Activated CD4-positive, alpha-beta T cell treated with anti-CD3 and anti-CD28 coated beads for 24 hours (primary cell): Measurements from ENCODE around the gene DYNC1I2.
"Not testable (repeated sequence)": the region's sequence is repeated elsewhere in the genome, so short reads cannot be mapped to it uniquely, and the experiment has no call there.

Experiments used
- DNase-seq, 2 donors: peaks; one replicate each; pipeline ENCODE4 v3.0.0-alpha.2; 2020; ENCODE audit warnings: low read depth in 2 of 2

Gene DYNC1I2

DNA sequence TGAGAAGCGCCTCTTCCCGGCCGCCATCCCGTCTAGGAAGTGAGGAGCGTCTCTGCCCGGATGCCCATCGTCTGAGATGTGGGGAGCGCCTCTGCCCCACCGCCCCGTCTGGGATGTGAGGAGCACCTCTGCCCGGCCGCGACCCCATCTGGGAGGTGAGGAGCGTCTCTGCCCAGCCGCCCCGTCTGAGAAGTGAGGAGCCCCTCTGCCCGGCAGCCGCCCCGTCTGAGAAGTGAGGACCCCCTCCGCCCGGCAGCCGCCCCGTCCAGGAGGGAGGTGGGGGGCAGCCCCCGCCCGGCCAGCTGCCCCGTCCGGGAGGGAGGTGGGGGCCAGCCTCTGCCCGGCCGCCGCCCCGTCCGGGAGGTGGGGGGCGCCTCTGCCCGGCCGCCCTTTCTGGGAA, 87.3 kb downstream of the DYNC1I2 start:
- not testable (repeated sequence) for DNase-seq

GRCh38 chr2:171778515-171778914, 91.2 kb downstream of the DYNC1I2 start:
- no peak for DNase-seq

- no peak for DNase-seq
Measured at GRCh38 chr2:171785450-171785849, 98.2 kb downstream of the DYNC1I2 start.

GRCh38 chr2:171787333-171788072, 100.2 kb downstream of the DYNC1I2 start:
- no peak for DNase-seq

- no peak for DNase-seq
Measured at GRCh38 chr2:171788316-171788993, 101.2 kb downstream of the DYNC1I2 start.

DNA sequence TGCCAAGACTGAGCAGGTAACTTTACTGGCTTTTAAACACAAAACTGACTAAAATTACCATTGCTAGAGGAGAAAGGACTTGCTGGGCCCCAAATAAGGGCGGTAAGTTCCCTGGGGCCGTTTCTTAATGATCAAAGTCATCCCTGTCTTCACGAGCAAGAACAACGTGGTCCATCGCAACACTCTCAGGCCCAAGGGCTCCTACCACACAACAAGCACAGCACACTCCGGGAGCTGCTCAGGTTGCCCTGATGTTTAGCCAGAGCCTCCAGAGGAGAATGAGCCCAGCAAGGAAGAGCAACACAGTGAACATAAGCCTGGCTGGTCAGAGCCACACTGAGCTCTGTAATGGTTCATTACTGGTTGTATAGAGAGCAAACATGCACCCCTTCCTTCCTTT, 102.7 kb downstream of the DYNC1I2 start:
- no peak for DNase-seq

GRCh38 chr2:171791361-171791760, 104.1 kb downstream of the DYNC1I2 start:
- DNase-seq: no peak

DNA sequence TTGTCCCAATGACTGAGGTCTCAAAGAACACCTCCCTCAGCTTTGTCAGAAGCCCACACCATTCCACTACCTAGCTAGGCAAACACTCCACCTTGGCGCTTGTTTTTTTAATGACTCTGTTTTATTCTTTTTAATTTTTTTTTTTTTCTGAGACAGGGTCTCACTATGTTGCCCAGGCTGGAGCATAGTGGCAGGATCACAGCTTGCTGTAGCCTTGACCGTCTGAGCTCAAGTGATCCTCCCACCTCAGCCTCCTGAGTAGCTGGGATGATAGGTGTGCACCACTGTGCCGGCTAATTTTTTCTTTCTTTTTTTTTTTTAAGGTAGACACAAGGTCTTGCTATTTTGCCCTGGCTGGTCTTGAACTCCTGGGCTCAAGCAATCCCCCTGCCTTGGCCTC, 104.9 kb downstream of the DYNC1I2 start:
- DNase-seq: no peak

DNA sequence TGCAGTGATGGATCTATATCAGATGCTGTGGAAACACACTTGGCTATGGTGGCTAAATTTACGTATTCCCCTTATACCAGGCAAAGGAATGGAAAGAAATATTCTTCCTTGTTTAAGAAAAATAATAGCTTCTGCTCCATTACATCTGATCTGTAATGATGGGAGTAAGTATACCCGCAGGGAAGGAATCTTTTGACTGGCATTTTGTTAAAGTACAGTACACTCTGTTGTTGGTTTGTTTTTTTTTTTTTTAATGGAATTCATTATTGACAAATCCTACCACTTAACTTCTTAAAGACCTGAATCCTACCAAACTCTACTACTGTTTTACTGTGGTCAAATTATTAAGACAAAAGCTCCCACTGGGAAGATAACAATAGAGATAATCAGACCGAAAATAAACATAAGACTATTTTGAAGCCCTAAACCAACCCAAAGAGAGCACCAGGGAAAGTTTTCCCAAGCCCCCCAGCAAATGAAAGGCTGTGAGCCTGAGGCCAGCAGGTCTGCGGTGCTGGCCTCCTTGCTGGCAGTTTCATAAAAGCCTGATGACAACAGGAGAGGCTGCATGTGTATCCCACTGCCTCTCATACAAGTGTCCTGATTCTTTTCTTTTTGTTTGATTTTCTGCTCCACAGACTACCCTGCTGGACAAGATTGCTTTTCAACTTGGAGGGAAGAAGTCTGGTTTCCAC, 105.8 kb downstream of the DYNC1I2 start:
- DNase-seq: no peak

DNA sequence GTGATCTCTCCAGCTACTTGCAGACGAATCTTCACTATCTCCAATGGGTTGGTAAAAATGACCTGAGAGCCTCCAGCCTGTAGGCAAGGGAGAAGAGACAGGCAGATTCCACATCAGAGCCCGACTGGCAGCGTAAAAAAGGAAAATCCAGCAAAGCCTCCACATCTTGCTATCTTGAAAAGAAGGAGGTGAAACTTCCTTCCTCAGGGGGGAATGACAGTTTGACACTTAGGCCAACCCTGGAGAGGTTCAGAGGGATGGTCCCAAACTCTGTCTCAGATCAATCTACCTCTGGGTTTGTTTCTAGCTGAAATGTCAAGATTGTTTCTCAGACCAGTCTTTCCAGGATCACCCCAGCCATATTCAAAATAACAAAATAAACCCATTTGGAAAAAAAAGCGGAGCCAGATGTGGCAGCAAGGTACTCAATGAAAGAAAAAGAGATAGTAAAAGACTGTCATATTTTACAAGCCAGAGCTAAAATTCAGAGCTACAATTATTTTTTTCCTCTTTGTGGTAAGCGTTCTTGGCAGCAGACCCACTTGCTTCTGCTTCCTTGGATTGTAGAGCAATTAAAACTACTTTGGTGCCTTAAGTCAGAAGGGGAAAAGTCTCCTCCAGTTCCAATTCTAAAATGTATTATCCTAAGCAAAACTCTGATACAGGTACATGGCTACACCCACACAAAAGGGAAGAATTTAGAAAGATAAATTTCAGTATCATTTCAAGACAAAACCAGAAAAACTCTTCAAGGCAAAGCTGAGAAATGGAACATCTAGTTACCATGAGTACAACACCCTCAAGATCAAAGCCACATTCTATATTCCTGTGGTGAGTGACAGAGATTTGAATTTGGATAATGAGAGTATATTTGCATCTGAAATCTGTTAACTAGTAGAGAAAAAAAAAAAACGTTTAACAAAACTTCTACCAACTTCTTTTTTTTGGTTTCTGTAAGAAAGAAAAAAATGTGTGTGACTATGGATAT, 106.7 kb downstream of the DYNC1I2 start:
- DNase-seq: no peak

DNA sequence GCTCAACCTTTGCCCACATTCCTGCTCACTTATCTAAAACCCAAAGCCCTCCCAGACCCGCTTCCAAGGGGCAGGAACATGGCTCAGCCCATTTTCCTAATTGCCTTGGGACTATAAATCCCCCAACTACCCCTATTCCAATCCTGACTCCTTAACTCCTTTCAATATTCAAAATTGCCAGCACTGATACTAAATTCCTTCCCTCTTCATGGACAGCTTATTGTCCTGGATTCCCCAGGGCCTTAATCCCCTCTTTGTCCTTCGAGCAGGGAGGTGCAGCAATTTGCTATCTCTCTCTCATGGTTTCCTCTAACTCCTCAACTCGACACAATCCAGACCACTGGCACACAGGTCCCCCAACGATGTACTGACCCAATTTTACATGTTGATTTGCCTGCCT, 107.6 kb downstream of the DYNC1I2 start:
- DNase-seq: no peak
